ENCODE measurements around the gene RNU7-1.

Gene RNU7-1

GRCh38 chr12:6943722-6944380, at the start of gene RNU7-1, which contains the start of gene C12orf57:
RNU7-1 (plus strand) TSS chr12:6943816.
C12orf57 (plus strand) TSS chr12:6944022; CDS start chr12:6944122, 100 bp downstream.
- H2AFZ ChIP-seq (ENCODE audit: low read depth, low read length, severe bottlenecking): peak within 1 kb of the TSS; percentile 81
- peak within 1 kb of the TSS; percentile 82 for H3K4me2 ChIP-seq (ENCODE audit: low read depth, low read length, poor library complexity, severe bottlenecking)
- peak within 1 kb of the TSS; percentile 74 for H3K9ac ChIP-seq (ENCODE audit: low read length)
- peaks cover 28% of the 10 kb centered on the region for H3F3A ChIP-seq (ENCODE audit: insufficient read depth)
- no peaks in the 10 kb centered on the region for H3K79me2 ChIP-seq (ENCODE audit: insufficient read depth, low read length)
- no peaks in the 10 kb centered on the region for H3K36me3 ChIP-seq (ENCODE audit: low read length)
- TF ChIP-seq CTCF (IDR thresholded peaks at IDR 0.05; ENCODE audit: insufficient read depth, low read length, poor library complexity, severe bottlenecking) (no peak), EZH2phosphoT487 (conservative IDR thresholded peaks at IDR 0.05; ENCODE audit: low read length) (no peak)
- no peaks in the 10 kb centered on the region for H3K9me3 ChIP-seq (ENCODE audit: insufficient read depth, low read length)
- H3K4me3 ChIP-seq (ENCODE audit: insufficient read depth, low read length, poor library complexity, severe bottlenecking): peak within 1 kb of the TSS; percentile 63
- no peaks in the 10 kb centered on the region for H4K20me1 ChIP-seq (ENCODE audit: low read depth, low read length)
- no peaks in the 10 kb centered on the region for H3K27me3 ChIP-seq (ENCODE audit: low read length)
- no peaks in the 10 kb centered on the region for H3K9me2 ChIP-seq (replicated peaks; ENCODE audit: insufficient read depth, low read length)
- H3K27ac ChIP-seq (ENCODE audit: low read depth, low read length): peak within 1 kb of the TSS; percentile 82

DNA sequence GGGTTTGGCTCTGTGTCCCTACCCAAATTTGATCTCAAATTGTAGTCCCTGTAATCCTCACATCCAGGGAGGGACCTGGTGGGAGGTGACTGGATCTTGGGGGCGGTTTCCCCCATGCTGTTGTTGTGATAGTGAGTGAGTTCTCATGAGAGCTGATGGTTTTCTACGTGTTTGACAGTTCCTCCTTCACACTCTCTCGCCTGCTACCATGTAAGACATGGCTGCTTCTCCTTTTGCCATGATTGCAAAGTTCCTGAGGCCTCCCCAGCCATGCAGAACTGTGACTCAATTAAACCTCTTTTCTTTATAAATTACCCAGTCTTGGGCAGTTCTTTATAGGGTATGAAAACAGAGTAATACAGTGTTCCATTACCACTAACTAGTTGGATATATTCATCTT, 49.3 kb upstream of the RNU7-1 start:
- Histone ChIP-seq H4K20me1 (ENCODE audit: low read depth, low read length) (no peaks in the 10 kb centered on the region), H3K36me3 (ENCODE audit: low read length) (no peaks in the 10 kb centered on the region), H3K79me2 (ENCODE audit: insufficient read depth, low read length) (no peaks in the 10 kb centered on the region), H3K9ac (ENCODE audit: low read length) (no peak overlapping the region), H3K9me2 (replicated peaks; ENCODE audit: insufficient read depth, low read length) (no peaks in the 10 kb centered on the region), H3K27me3 (ENCODE audit: low read length) (no peaks in the 10 kb centered on the region), H3K4me3 (ENCODE audit: insufficient read depth, low read length, poor library complexity, severe bottlenecking) (no peak overlapping the region), H3K9me3 (ENCODE audit: insufficient read depth, low read length) (no peaks in the 10 kb centered on the region), H3K27ac (ENCODE audit: low read depth, low read length) (no peak overlapping the region), H3K4me2 (ENCODE audit: low read depth, low read length, poor library complexity, severe bottlenecking) (no peak overlapping the region), H2AFZ (ENCODE audit: low read depth, low read length, severe bottlenecking) (no peak overlapping the region), H3F3A (ENCODE audit: insufficient read depth) (peaks cover 4% of the 10 kb centered on the region; the same call in 1 of the 2 replicates)
- no peak for TF ChIP-seq CTCF (IDR thresholded peaks at IDR 0.05; ENCODE audit: insufficient read depth, low read length, poor library complexity, severe bottlenecking)
- TF ChIP-seq EZH2phosphoT487 (conservative IDR thresholded peaks at IDR 0.05; ENCODE audit: low read length): no peak

DNA sequence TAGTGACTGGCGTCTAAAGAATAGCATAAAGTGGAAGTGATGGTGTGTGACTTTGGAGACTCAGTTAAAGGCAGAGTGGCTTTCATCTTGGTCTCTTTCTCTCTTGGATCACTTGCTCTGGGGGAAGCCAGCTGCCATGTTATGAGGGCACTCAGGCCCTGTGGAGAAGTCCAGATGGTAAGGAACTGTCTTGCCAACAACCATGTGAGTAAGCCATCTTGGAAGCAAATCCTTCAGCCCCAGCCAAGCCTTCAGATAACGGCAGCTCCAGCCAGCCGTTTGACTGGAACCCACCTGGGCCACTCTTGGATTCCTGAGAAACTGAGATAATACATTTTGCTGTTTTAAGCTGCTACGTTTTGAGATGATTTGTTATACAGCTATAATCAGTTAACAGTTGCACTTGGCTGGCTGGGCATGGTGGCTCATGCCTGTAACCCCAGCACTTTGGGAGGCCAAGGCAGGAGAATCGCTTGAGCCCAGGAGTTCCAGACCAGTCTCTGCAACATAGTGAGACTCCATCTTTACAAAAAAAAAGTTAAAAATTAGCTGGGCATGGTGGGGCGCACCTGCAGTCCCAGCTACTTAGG, 46.7 kb upstream of the RNU7-1 start:
- no peak for TF ChIP-seq EZH2phosphoT487 (conservative IDR thresholded peaks at IDR 0.05; ENCODE audit: low read length)
- no peak for TF ChIP-seq CTCF (IDR thresholded peaks at IDR 0.05; ENCODE audit: insufficient read depth, low read length, poor library complexity, severe bottlenecking)
- no peak overlapping the region for H3K4me3 ChIP-seq (ENCODE audit: insufficient read depth, low read length, poor library complexity, severe bottlenecking)
- H3K4me2 ChIP-seq (ENCODE audit: low read depth, low read length, poor library complexity, severe bottlenecking): no peak overlapping the region
- no peak overlapping the region for H3K27ac ChIP-seq (ENCODE audit: low read depth, low read length)
- no peaks in the 10 kb centered on the region for H3F3A ChIP-seq (ENCODE audit: insufficient read depth)
- no peaks in the 10 kb centered on the region for H4K20me1 ChIP-seq (ENCODE audit: low read depth, low read length)
- no peaks in the 10 kb centered on the region for H3K9me3 ChIP-seq (ENCODE audit: insufficient read depth, low read length)
- no peaks in the 10 kb centered on the region for H3K27me3 ChIP-seq (ENCODE audit: low read length)
- no peaks in the 10 kb centered on the region for H3K79me2 ChIP-seq (ENCODE audit: insufficient read depth, low read length)
- no peak overlapping the region for H2AFZ ChIP-seq (ENCODE audit: low read depth, low read length, severe bottlenecking)
- H3K9me2 ChIP-seq (replicated peaks; ENCODE audit: insufficient read depth, low read length): no peaks in the 10 kb centered on the region
- H3K9ac ChIP-seq (ENCODE audit: low read length): no peak overlapping the region
- no peaks in the 10 kb centered on the region for H3K36me3 ChIP-seq (ENCODE audit: low read length)
